ENCODE results near the gene LACTBL1.

- no peak for TF ChIP-seq POLR2A (IDR thresholded peaks at IDR 0.05)
- TF ChIP-seq CTCF (IDR thresholded peaks at IDR 0.05): no peak
- no peak for TF ChIP-seq EP300 (IDR thresholded peaks at IDR 0.05)
Measured at GRCh38 chr1:23019863-23020625, 47.4 kb upstream of the LACTBL1 start.

Data from ovary (tissue), 3 donors.